CD8-positive, alpha-beta memory T cell (primary cell): ENCODE measurements around the gene PRRC2C. TPM values are rescaled to one million over a fixed set of nuclear protein-coding genes. Genes with fewer than 3 reads are reported as not detected.
"Not testable (repeated sequence)": the region's sequence is repeated elsewhere in the genome, so short reads cannot be mapped to it uniquely, and the experiment has no call there.

Source experiments
- CTCF ChIA-PET: fragments of 350-600 bp; sonication (Branson Sonifier 250); formaldehyde crosslinking; loops from one replicate; lab custom pipeline; 2021; ENCODE audit warnings: antibody characterized with exemption; lab: Charles Lee
- POLR2A ChIA-PET: fragments of 350-600 bp; sonication (Branson Sonifier 250); formaldehyde crosslinking; loops from one replicate; lab custom pipeline; 2021; ENCODE audit warnings: antibody characterized with exemption; lab: Charles Lee
- DNase-seq, 5 donors: peaks; one replicate each; pipeline versions ENCODE4 v3.0.0 to v3.0.0-alpha.2; 2020 to 2022; ENCODE audit warnings: mixed read lengths in 1 of 5
- H3K27ac ChIP-seq: one replicate; pipeline ENCODE4 v1.7.0; 2013; ENCODE audit warnings: low read depth, mild to moderate bottlenecking, low read length, moderate library complexity
- H3K27me3 ChIP-seq: 2 replicates; pipeline ENCODE4 v1.7.0; 2013; ENCODE audit warnings: low read length, mild to moderate bottlenecking; ENCODE audit not compliant: insufficient read depth, poor library complexity, severe bottlenecking
- H3K36me3 ChIP-seq: 2 replicates; pipeline ENCODE4 v1.7.0; 2013; ENCODE audit warnings: mild to moderate bottlenecking, low read length, moderate library complexity; ENCODE audit not compliant: insufficient read depth
- H3K4me1 ChIP-seq: 2 replicates; pipeline ENCODE4 v1.7.0; 2013; ENCODE audit warnings: mild to moderate bottlenecking, low read length, moderate library complexity; ENCODE audit not compliant: insufficient read depth
- H3K4me3 ChIP-seq: 2 replicates; pipeline ENCODE4 v1.7.0; 2013; ENCODE audit warnings: mild to moderate bottlenecking, low read length
- H3K9me3 ChIP-seq: 2 replicates; pipeline ENCODE4 v1.7.0; 2013; ENCODE audit warnings: mild to moderate bottlenecking, low read length
- H3K27ac Mint-ChIP-seq, 8 donors: one replicate each; pipeline ENCODE4 v1.8.0; 2020 to 2021; ENCODE audit warnings: mixed read lengths in 8 of 8, mild to moderate bottlenecking in 6 of 8, inconsistent platforms in 3 of 8, moderate library complexity in 3 of 8
- H3K27me3 Mint-ChIP-seq, 2 donors: one replicate each; pipeline ENCODE4 v1.8.0; 2020 to 2021; ENCODE audit warnings: mixed read lengths in 2 of 2, mild to moderate bottlenecking in 1 of 2, moderate library complexity in 1 of 2
- H3K36me3 Mint-ChIP-seq, 3 donors: one replicate each; pipeline ENCODE4 v1.8.0; 2020 to 2021; ENCODE audit warnings: mixed read lengths in 3 of 3, inconsistent platforms in 1 of 3, mild to moderate bottlenecking in 1 of 3
- H3K4me1 Mint-ChIP-seq, 3 donors: one replicate each; pipeline ENCODE4 v1.8.0; 2020 to 2021; ENCODE audit warnings: mixed read lengths in 3 of 3, inconsistent platforms in 1 of 3, mild to moderate bottlenecking in 1 of 3
- H3K4me3 Mint-ChIP-seq, 7 donors: one replicate each; pipeline ENCODE4 v1.8.0; 2020 to 2021; ENCODE audit warnings: mixed read lengths in 7 of 7, mild to moderate bottlenecking in 6 of 7, moderate library complexity in 4 of 7, inconsistent platforms in 2 of 7
- H3K9me3 Mint-ChIP-seq, 5 donors: one replicate each; pipeline ENCODE4 v1.8.0; 2020 to 2022; ENCODE audit warnings: mixed read lengths in 5 of 5, mild to moderate bottlenecking in 3 of 5, moderate library complexity in 2 of 5, inconsistent platforms in 1 of 5
- polyA plus RNA-seq: library from polyadenylated mRNA; unstranded; fragments of 300-500 nt; fragmentation: Illumina TruSeq; gene quantifications from one replicate; pipeline ENCODE4 v1.2.3, GENCODE V29; 2021
- total RNA-seq, 2 experiments: library from RNA; stranded (reverse); gene quantifications; one replicate each; pipeline ENCODE4 v1.2.3, GENCODE V29; 2021

PRRC2C gene
- total and polyA plus RNA-seq, 3 experiments from 2014 or later, result 106 to 275 (median 262) TPM

DNA sequence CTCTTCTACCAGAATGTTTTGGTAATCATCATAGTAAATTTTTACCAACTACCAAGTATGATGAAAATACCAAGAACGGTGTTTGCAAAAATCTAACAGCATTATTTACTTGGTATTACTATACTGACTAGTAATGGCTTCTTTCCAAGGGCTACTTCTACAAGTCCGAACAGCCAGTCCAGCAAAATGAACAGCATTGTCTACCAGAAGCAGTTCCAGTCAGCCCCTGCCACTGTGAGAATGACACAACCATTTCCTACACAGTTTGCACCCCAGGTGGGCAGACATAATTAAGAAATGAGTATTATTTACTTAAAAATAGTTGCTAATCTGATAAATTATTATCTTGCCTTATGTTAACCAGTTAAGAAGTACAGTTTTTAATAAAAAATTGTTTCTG, 102.9 kb downstream of the PRRC2C start:
- DNase-seq, result no peak
- ChIA-PET CTCF (no interaction called here), POLR2A (no interaction called here)
- no peaks in the 10 kb centered on the region for H3K4me1 ChIP-seq
- H3K36me3 ChIP-seq, result peaks cover 76% of the 10 kb centered on the region
- Mint-ChIP-seq H3K27ac (peak overlapping the region in 1 of 8 donors; percentile 7), H3K27me3 (no peaks in the 10 kb centered on the region), H3K36me3 (peaks cover 15 to 91% (median 49%) of the 10 kb centered on the region in 3 donors), H3K9me3 (no peaks in the 10 kb centered on the region), H3K4me1 (no peaks in the 10 kb centered on the region), H3K4me3 (no peak overlapping the region)
- no peaks in the 10 kb centered on the region for H3K27me3 ChIP-seq
- no peak overlapping the region for H3K4me3 ChIP-seq
- H3K27ac ChIP-seq, result no peak overlapping the region
- H3K9me3 ChIP-seq, result no peaks in the 10 kb centered on the region

DNA sequence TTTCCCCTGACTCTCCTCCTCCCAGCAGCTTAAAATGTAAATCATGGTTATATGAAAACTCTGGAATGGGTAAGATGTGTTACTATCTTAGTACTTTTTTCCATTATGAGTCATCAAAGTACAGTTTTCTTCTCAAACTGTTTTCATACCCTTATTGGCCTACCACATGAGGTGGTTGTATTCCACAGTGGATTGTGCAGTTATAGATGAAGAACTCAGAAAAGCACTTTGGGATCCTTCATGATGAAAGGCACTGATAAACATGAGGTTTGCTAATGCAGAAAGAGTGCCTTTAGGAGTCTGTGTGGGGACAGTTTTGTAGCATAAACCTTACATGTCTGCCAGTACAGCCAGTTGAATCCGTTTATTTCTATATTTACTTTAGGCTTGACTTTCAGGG, 104.7 kb downstream of the PRRC2C start:
- Histone ChIP-seq H3K27me3 (no peaks in the 10 kb centered on the region), H3K27ac (no peak overlapping the region), H3K4me3 (no peak overlapping the region), H3K36me3 (peaks cover 61% of the 10 kb centered on the region), H3K4me1 (no peaks in the 10 kb centered on the region), H3K9me3 (no peaks in the 10 kb centered on the region)
- no peak overlapping the region for H3K4me3 Mint-ChIP-seq
- no peak for DNase-seq
- H3K4me1 Mint-ChIP-seq, result no peaks in the 10 kb centered on the region
- no peaks in the 10 kb centered on the region for H3K9me3 Mint-ChIP-seq
- CTCF ChIA-PET, result no interaction called here
- POLR2A ChIA-PET, result no interaction called here
- peaks cover 11 to 87% (median 45%) of the 10 kb centered on the region in 3 donors for H3K36me3 Mint-ChIP-seq
- H3K27me3 Mint-ChIP-seq, result no peaks in the 10 kb centered on the region
- H3K27ac Mint-ChIP-seq, result peak overlapping the region in 2 of 8 donors; percentile 22 to 84

DNA sequence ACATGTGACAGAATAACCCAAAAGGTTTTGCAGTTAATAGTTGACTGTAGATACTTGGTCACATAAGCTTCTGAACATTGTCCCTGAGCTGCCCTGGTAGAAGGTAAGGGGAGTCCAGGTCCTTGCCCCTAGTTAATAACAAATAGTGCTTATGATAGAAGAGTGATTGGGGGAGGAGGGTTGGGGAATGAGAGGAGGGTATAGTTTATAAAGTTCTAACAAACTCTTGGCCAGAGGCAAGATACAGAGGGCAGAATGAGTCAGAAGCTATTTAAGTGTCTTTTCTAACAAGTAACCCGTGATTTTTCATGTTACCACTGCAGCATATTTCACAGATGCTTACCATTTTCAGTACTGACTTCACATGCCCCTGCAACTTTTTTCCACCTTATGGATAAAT, 110.0 kb downstream of the PRRC2C start:
- H3K4me1 ChIP-seq, result no peaks in the 10 kb centered on the region
- peak overlapping the region in 2 of 8 donors; percentile 19 to 27 for H3K27ac Mint-ChIP-seq
- DNase-seq, result no peak
- H3K27me3 Mint-ChIP-seq, result no peaks in the 10 kb centered on the region
- no peak overlapping the region for H3K27ac ChIP-seq
- H3K9me3 ChIP-seq, result no peaks in the 10 kb centered on the region
- H3K4me1 Mint-ChIP-seq, result no peaks in the 10 kb centered on the region
- no peak overlapping the region for H3K4me3 ChIP-seq
- H3K9me3 Mint-ChIP-seq, result no peaks in the 10 kb centered on the region
- H3K36me3 Mint-ChIP-seq, result peaks cover 3 to 46% (median 23%) of the 10 kb centered on the region in 3 donors
- ChIA-PET CTCF (no interaction called here), POLR2A (no interaction called here)
- no peak overlapping the region for H3K4me3 Mint-ChIP-seq
- H3K36me3 ChIP-seq, result peaks cover 22% of the 10 kb centered on the region
- H3K27me3 ChIP-seq, result no peaks in the 10 kb centered on the region

DNA sequence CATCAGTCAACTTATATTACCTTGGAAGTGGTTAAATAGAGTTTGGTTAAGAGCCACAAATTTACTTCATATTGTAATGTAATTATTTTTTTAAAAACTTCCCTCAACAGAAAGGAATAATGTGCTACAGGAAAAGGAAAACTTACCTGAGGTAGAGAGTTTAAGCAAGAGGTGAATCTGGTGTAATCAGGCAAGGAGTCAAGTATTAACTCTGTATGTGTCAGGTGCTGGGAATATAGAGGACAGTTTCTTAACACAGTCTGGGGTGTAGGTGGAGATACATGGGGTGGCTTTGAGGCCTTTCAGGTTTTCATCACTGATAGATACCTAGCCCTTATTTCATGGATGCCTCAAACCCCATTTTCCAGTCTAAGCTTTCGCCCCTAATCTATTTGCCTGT, 110.8 kb downstream of the PRRC2C start:
- H3K27me3 Mint-ChIP-seq, result no peaks in the 10 kb centered on the region
- peak overlapping the region in 2 of 8 donors; percentile 14 to 44 for H3K27ac Mint-ChIP-seq
- H3K9me3 Mint-ChIP-seq, result peaks cover 0 to under 1% (median 0%) of the 10 kb centered on the region in 5 donors

DNA sequence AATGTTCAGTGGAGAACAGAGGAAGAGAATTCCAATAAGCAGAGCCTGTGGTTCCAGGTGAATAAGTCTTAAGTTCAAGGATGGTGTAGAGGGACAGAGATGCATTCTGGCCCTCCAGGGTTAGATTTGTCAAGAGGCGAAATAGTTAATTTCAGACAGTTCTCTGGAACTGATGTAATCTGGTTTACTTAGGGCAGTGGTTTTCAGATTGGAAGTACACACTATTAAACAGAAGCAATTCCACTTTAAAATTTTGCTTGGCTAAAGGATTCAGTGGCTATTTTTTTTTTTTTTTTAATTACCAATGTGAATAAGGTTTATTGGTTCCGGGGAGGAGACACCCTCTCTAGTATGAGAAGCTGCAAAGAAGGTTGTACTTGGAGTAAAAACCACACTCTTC, 111.4 kb downstream of the PRRC2C start:
- ChIA-PET CTCF (no interaction called here), POLR2A (no interaction called here)
- Mint-ChIP-seq H3K9me3 (peaks cover 0 to 2% (median 0%) of the 10 kb centered on the region in 5 donors), H3K27me3 (no peaks in the 10 kb centered on the region), H3K4me1 (peaks cover 0 to 4% (median 0%) of the 10 kb centered on the region in 3 donors), H3K4me3 (no peak overlapping the region), H3K36me3 (peaks cover 3 to 32% (median 13%) of the 10 kb centered on the region in 3 donors), H3K27ac (peak overlapping the region in 1 of 8 donors; percentile 51)
- no peaks in the 10 kb centered on the region for H3K9me3 ChIP-seq
- H3K4me1 ChIP-seq, result no peaks in the 10 kb centered on the region
- H3K27me3 ChIP-seq, result no peaks in the 10 kb centered on the region
- no peak overlapping the region for H3K27ac ChIP-seq
- peaks cover 9% of the 10 kb centered on the region for H3K36me3 ChIP-seq
- H3K4me3 ChIP-seq, result no peak overlapping the region
- DNase-seq, result no peak

More for the DNA sequence above, 110.8 kb downstream of the PRRC2C start:
- POLR2A ChIA-PET, result no interaction called here
- H3K4me3 ChIP-seq, result no peak overlapping the region
- no peaks in the 10 kb centered on the region for H3K9me3 ChIP-seq
- no peak overlapping the region for H3K27ac ChIP-seq
- CTCF ChIA-PET, result no interaction called here
- H3K36me3 Mint-ChIP-seq, result peaks cover 3 to 38% (median 18%) of the 10 kb centered on the region in 3 donors
- no peak for DNase-seq
- no peak overlapping the region for H3K4me3 Mint-ChIP-seq
- no peaks in the 10 kb centered on the region for H3K27me3 ChIP-seq
- H3K4me1 ChIP-seq, result no peaks in the 10 kb centered on the region
- peaks cover 15% of the 10 kb centered on the region for H3K36me3 ChIP-seq
- peaks cover 0 to 1% (median 0%) of the 10 kb centered on the region in 3 donors for H3K4me1 Mint-ChIP-seq

DNA sequence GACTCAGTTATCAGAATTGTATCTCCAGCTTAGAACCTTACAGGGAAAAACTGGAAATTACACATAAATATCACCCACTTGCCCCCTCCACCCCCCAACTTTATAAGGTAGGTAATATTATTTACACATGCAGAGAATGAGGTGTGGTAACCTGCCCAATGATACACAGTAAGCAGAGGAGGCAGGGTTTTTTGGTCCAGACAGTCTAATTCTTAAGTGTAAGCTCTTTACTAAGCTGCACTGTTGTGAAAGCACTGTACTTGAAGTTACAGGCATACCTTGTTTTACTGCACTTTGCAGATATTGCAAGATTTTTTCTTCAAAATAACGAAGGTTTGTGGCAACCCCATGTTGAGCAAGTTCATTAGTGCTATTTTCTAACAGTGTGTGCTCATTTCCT, 111.9 kb downstream of the PRRC2C start:
- Histone ChIP-seq H3K4me3 (no peak overlapping the region), H3K27ac (no peak overlapping the region), H3K4me1 (no peaks in the 10 kb centered on the region), H3K36me3 (peaks cover 5% of the 10 kb centered on the region), H3K27me3 (no peaks in the 10 kb centered on the region), H3K9me3 (no peaks in the 10 kb centered on the region)
- Mint-ChIP-seq H3K9me3 (peaks cover 0 to 2% (median 0%) of the 10 kb centered on the region in 5 donors), H3K4me3 (no peak overlapping the region), H3K36me3 (peaks cover 3 to 27% (median 11%) of the 10 kb centered on the region in 3 donors), H3K4me1 (peaks cover 0 to 4% (median 0%) of the 10 kb centered on the region in 3 donors), H3K27me3 (no peaks in the 10 kb centered on the region), H3K27ac (peak overlapping the region in 1 of 8 donors; percentile 7)
- DNase-seq, result no peak
- ChIA-PET POLR2A (no interaction called here), CTCF (no interaction called here)

DNA sequence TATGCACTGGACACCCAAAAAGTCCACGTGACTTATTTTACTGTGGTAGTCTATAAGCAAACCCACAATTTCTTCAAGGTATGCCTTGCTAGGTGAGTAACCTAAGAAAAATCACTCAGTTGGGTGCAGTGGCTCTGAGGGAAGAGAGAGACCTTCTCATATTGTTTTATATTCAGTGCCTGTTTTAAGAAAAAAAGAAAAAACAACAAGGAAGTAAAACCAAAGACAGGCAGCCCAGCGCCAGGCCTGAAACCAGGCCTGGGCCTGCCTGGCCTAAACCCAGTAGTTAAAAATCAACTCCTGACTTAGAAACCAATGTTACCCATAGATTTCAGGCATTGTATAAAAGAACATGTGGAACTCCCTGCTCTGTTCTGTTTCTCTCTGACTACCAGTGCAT, 115.0 kb downstream of the PRRC2C start:
- CTCF ChIA-PET, H3K36me3 ChIP-seq, H3K27ac Mint-ChIP-seq, H3K9me3 ChIP-seq, H3K9me3 Mint-ChIP-seq, H3K4me3 ChIP-seq, H3K36me3 Mint-ChIP-seq, H3K27me3 Mint-ChIP-seq, DNase-seq, H3K27ac ChIP-seq, H3K4me1 ChIP-seq, H3K4me3 Mint-ChIP-seq, H3K27me3 ChIP-seq, H3K4me1 Mint-ChIP-seq, POLR2A ChIA-PET: not testable (repeated sequence)

DNA sequence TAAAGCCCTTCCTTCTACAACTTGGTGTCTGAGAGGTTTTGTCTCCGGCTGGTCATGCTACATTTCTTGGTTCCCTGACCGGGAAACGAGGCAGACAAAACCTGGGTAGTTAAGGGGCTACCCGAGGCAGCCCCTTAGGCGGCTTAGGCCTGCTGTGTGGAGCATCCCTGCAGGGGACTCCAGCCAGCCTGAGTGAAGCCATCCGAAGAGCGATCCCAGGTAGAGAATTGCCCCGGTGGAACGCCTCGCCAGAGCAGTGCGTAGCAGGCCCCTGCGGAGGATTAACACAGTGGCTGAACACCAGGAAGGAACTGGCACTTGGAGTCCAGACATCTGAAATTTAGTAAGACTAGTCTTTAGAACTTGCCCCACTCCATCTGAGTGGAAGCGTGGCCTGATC, 115.5 kb downstream of the PRRC2C start:
- H3K36me3 Mint-ChIP-seq, result peaks cover 0 to 3% (median 2%) of the 10 kb centered on the region in 3 donors
- Histone ChIP-seq H3K36me3 (no peaks in the 10 kb centered on the region), H3K27ac (no peak overlapping the region), H3K27me3 (no peaks in the 10 kb centered on the region), H3K9me3 (no peaks in the 10 kb centered on the region), H3K4me1 (no peaks in the 10 kb centered on the region), H3K4me3 (no peak overlapping the region)
- no peak overlapping the region for H3K4me3 Mint-ChIP-seq
- peak overlapping the region in 2 of 8 donors; percentile 45 to 74 for H3K27ac Mint-ChIP-seq
- no peak for DNase-seq
- no peaks in the 10 kb centered on the region for H3K27me3 Mint-ChIP-seq
- H3K9me3 Mint-ChIP-seq, result peaks cover 0 to 2% (median 0%) of the 10 kb centered on the region in 5 donors
- H3K4me1 Mint-ChIP-seq, result peaks cover 0 to 4% (median 0%) of the 10 kb centered on the region in 3 donors
- CTCF ChIA-PET, result no interaction called here
- POLR2A ChIA-PET, result no interaction called here
